HepG2 (cell line): ENCODE measurements around the gene IQCK. TPM values are rescaled to one million over a fixed set of nuclear protein-coding genes. Genes with fewer than 3 reads are reported as not detected.

Experiments
- ATAC-seq: fragments of 200-7000 bp; cut with Tn5 transposase; 3 replicates; pipeline ENCODE4 v1.9.1; 2020; ENCODE audit warnings: mild to moderate bottlenecking, moderate library complexity
- BruUV-seq: library from RNA; stranded (reverse); fragments of 400-500 nt; replicated peaks from 2 replicates; lab custom pipeline; 2021; lab: Mats Ljungman, UMichigan
- CTCF ChIA-PET: fragments of 300-600 bp; formaldehyde crosslinking; extraction: SDS; loops from one replicate; lab custom pipeline; 2021; ENCODE audit warnings: low total read pairs, inconsistent platforms, low intra/inter-chr PET ratio; lab: Yijun Ruan, JAX
- POLR2A ChIA-PET: fragments of 350-600 bp; sonication (Branson Sonifier 250); formaldehyde crosslinking; loops from one replicate; lab custom pipeline; 2020; ENCODE audit warnings: antibody characterized with exemption, inconsistent platforms; lab: Yijun Ruan, JAX
- DNase-seq: peaks from one replicate; pipeline ENCODE4 v3.0.0-alpha.2; 2015; ENCODE audit warnings: low spot score
- FAIRE-seq: peaks from 3 replicates; lab custom pipeline; 2011; peaks lifted over from hg19 to GRCh38; lab: Jason Lieb, UNC
- H2AFZ ChIP-seq: one replicate; pipeline ENCODE4 v1.6.1; 2011; ENCODE audit warnings: low read length, inconsistent platforms
- H3K27ac ChIP-seq: fragments of 300-600 bp; 3 replicates; pipeline ENCODE4 v1.8.0; 2011; ENCODE audit warnings: mixed run types, mild to moderate bottlenecking, mixed read lengths, low read length, inconsistent platforms; ENCODE audit not compliant: insufficient read depth; ENCODE audit errors: extremely low read length
- H3K27me3 ChIP-seq, 2 experiments: fragments of 200-600 bp in 1 of 2; 2 replicates in 1 of 2; 3 replicates in 1 of 2; pipeline versions ENCODE4 v1.6.0 to v1.8.0; 2011; ENCODE audit warnings: low read length in 2 of 2, mild to moderate bottlenecking in 2 of 2, moderate library complexity in 2 of 2, inconsistent platforms in 1 of 2; ENCODE audit not compliant: insufficient read depth in 2 of 2, control insufficient read depth in 1 of 2
- H3K36me3 ChIP-seq, 2 experiments: fragments of 200-600 bp in 1 of 2; replicated peaks in 1 of 2; 2 replicates in 1 of 2; 3 replicates in 1 of 2; pipeline versions ENCODE4 v1.5.1 to v1.8.0; 2011; ENCODE audit warnings: low read length in 2 of 2, inconsistent platforms in 1 of 2; ENCODE audit not compliant: insufficient read depth in 2 of 2, control insufficient read depth in 1 of 2
- H3K4me1 ChIP-seq: 2 replicates; pipeline ENCODE4 v1.5.1; 2012; ENCODE audit warnings: low read length, inconsistent platforms; ENCODE audit not compliant: insufficient read depth
- H3K4me2 ChIP-seq: 2 replicates; pipeline ENCODE4 v1.6.0; 2011; ENCODE audit warnings: low read depth, low read length, inconsistent platforms
- H3K4me3 ChIP-seq, 3 experiments: fragments of 200-600 bp in 1 of 3; sonication (generic), shearing (Covaris generic) in 1 of 3; replicated peaks in 1 of 3; 2 replicates each; pipeline ENCODE4 v1.5.1; 2011 to 2016; ENCODE audit warnings: low read length in 3 of 3, inconsistent platforms in 2 of 3, low read depth in 2 of 3, mild to moderate bottlenecking in 2 of 3, control low read depth in 1 of 3, mixed read lengths in 1 of 3; ENCODE audit not compliant: insufficient read depth in 1 of 3
- H3K79me2 ChIP-seq: one replicate; pipeline ENCODE4 v1.6.1; 2011; ENCODE audit warnings: low read length, inconsistent platforms; ENCODE audit not compliant: insufficient read depth
- H3K9ac ChIP-seq: 2 replicates; pipeline ENCODE4 v1.6.0; 2011; ENCODE audit warnings: mild to moderate bottlenecking, low read depth, low read length, inconsistent platforms; ENCODE audit not compliant: insufficient read depth
- H3K9me3 ChIP-seq: 2 replicates; pipeline ENCODE4 v1.5.1; 2012; ENCODE audit warnings: mild to moderate bottlenecking, low read length
- H4K20me1 ChIP-seq: 2 replicates; pipeline ENCODE4 v1.6.0; 2011; ENCODE audit warnings: inconsistent platforms, mild to moderate bottlenecking, low read length, moderate library complexity; ENCODE audit not compliant: insufficient read depth
- DNMT1 ChIP-seq: sonication (generic); formaldehyde crosslinking; IDR thresholded peaks from 2 replicates; pipeline ENCODE4 v1.5.1; 2020; ENCODE audit warnings: mild to moderate bottlenecking, missing genetic modification reagents
- HMG20A ChIP-seq: IDR thresholded peaks from 2 replicates; pipeline ENCODE4 v1.6.1; 2016; ENCODE audit warnings: borderline replicate concordance
- HMG20B ChIP-seq: conservative IDR thresholded peaks from 2 replicates; pipeline ENCODE4 v1.6.1; 2016; ENCODE audit warnings: missing genetic modification reagents, missing compliant biosample characterization
- MAZ ChIP-seq, 2 experiments: sonication (generic) in 1 of 2; formaldehyde crosslinking in 1 of 2; IDR thresholded peaks; 2 replicates each; pipeline versions ENCODE4 v1.5.0 to v1.6.1; 2012 to 2020; ENCODE audit warnings: low read depth in 2 of 2, mild to moderate bottlenecking in 2 of 2, borderline replicate concordance in 1 of 2, improper control_type of control experiment in 1 of 2, low read length in 1 of 2, missing genetic modification reagents in 1 of 2, moderate library complexity in 1 of 2
- MTF1 ChIP-seq: sonication (generic); formaldehyde crosslinking; IDR thresholded peaks from 2 replicates; pipeline ENCODE4 v1.5.0; 2020; ENCODE audit warnings: missing genetic modification reagents
- NRL ChIP-seq: sonication (generic); formaldehyde crosslinking; IDR thresholded peaks from 2 replicates; pipeline ENCODE4 v1.5.0; 2020; ENCODE audit warnings: missing genetic modification reagents, mild to moderate bottlenecking, moderate library complexity, borderline replicate concordance
- PBX3 ChIP-seq: sonication (generic); formaldehyde crosslinking; IDR thresholded peaks from 2 replicates; pipeline ENCODE4 v1.8.1; 2023; ENCODE audit warnings: missing genetic modification reagents, inconsistent platforms, borderline replicate concordance
- PLSCR1 ChIP-seq: sonication (generic); formaldehyde crosslinking; IDR thresholded peaks from 2 replicates; pipeline ENCODE4 v1.5.0; 2020; ENCODE audit warnings: missing genetic modification reagents, mild to moderate bottlenecking, borderline replicate concordance
- POLR2AphosphoS2 ChIP-seq: IDR thresholded peaks from 2 replicates; pipeline ENCODE4 v1.6.1; 2011; ENCODE audit warnings: low read depth, low read length, improper control_type of control experiment
- THYN1 ChIP-seq: sonication (generic); formaldehyde crosslinking; IDR thresholded peaks from 2 replicates; pipeline ENCODE4 v1.8.1; 2023; ENCODE audit warnings: low read depth, mild to moderate bottlenecking, moderate library complexity, missing genetic modification reagents, borderline replicate concordance
- YEATS4 ChIP-seq: sonication (generic); formaldehyde crosslinking; IDR thresholded peaks from 2 replicates; pipeline ENCODE4 v1.4.0; 2020; ENCODE audit warnings: missing genetic modification reagents, borderline replicate concordance
- ZNF33B ChIP-seq: sonication (generic); formaldehyde crosslinking; IDR thresholded peaks from 2 replicates; pipeline ENCODE4 v1.5.1; 2020; ENCODE audit warnings: mild to moderate bottlenecking, missing genetic modification reagents
- ZNF549 ChIP-seq: sonication (generic); formaldehyde crosslinking; IDR thresholded peaks from 2 replicates; pipeline ENCODE4 v1.5.0; 2020; ENCODE audit warnings: missing genetic modification reagents
- ZNF879 ChIP-seq: sonication (generic); formaldehyde crosslinking; IDR thresholded peaks from 2 replicates; pipeline ENCODE4 v1.8.1; 2023; ENCODE audit warnings: missing genetic modification reagents
- ZSCAN20 ChIP-seq: sonication (generic); formaldehyde crosslinking; IDR thresholded peaks from 2 replicates; pipeline ENCODE4 v1.4.0; 2020; ENCODE audit warnings: missing genetic modification reagents, mild to moderate bottlenecking, borderline replicate concordance
- WGBS: methylation state at CpG from one replicate; pipeline ENCODE4 v1.1.6; 2017; ENCODE audit warnings: low lambda C conversion rate; 5-methylcytosine and 5-hydroxymethylcytosine counted together
- in situ Hi-C: cut with HindIII; loops from 2 replicates; pipeline ENCODE4 v1.10.0; 2017; ENCODE audit warnings: low pct_unique_long_range_greater_than_20kb; ENCODE audit not compliant: extremely low pct_ligation_motif_present
- intact Hi-C: fragments of 100-400 bp; cut with micrococcal nuclease; formaldehyde crosslinking; loops from one replicate; pipeline ENCODE4 v1.10.0; 2022; ENCODE audit not compliant: unreplicated experiment
- polyA plus RNA-seq, 8 experiments: library from polyadenylated mRNA; depleted of rRNA in 3 of 8; stranded (reverse) in 7 of 8; unstranded in 1 of 8; fragments of >200 nt; fragmentation: Illumina TruSeq in 4 of 8; extraction: Trizol in 4 of 8; gene quantifications; 2 replicates each; pipeline versions ENCODE4 v1.2.1 to v1.2.3, GENCODE V29; 2011 to 2016; ENCODE audit warnings: low read depth in 4 of 8, missing spikeins in 1 of 8, mixed read lengths in 1 of 8; ENCODE audit not compliant: insufficient read depth in 1 of 8
- total RNA-seq, 5 experiments: library from RNA; depleted of rRNA; stranded (reverse); fragments of >200 nt; fragmentation: Illumina TruSeq; extraction: Trizol; gene quantifications; 2 replicates each; pipeline ENCODE4 v1.2.3, GENCODE V29; 2016; ENCODE audit warnings: low read depth in 1 of 5
- TF ChIP-seq, protein P1 (sequence below): sonication (generic); formaldehyde crosslinking; IDR thresholded peaks from 2 replicates; pipeline ENCODE4 v1.5.1; 2020; ENCODE audit warnings: missing genetic modification reagents, mild to moderate bottlenecking, borderline replicate concordance
- TF ChIP-seq, protein P2 (sequence below): sonication (generic); formaldehyde crosslinking; IDR thresholded peaks from 2 replicates; pipeline ENCODE4 v1.4.0; 2020; ENCODE audit warnings: missing genetic modification reagents

IQCK gene
- total and polyA plus RNA-seq, 2 of the 13 experiments (the other 11 are each of a cell fraction or from before 2014, with no cell fraction given) = 5.1 to 7.3 TPM

DNA sequence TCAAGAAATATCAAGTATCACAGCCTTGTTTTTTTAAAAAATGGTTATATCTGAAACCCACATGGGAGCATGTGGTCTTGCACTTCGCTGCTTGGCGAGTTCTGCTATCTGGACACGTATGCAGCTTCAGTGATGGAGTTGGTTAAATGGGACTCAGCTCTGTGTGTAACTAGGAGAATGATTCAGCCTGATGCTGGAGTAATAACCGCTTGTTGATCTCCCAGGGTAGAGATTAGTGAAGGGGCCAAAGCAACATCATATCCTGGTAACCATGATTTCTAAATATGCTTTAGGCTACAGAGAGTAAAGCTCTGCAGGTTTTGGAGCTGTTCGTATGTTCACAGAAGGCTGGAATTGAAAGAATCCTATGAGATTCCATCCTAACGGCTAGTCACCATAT is 63.2 kb downstream of the IQCK start:
- BruUV-seq = no TSS peak
- Histone ChIP-seq H3K79me2 (no peaks in the 10 kb centered on the region), H3K4me3 (no peak overlapping the region), H3K36me3 (no peaks in the 10 kb centered on the region), H3K9me3 (no peaks in the 10 kb centered on the region), H4K20me1 (no peaks in the 10 kb centered on the region), H3K4me2 (no peak overlapping the region), H3K27ac (no peak overlapping the region), H2AFZ (no peak overlapping the region), H3K9ac (no peak overlapping the region), H3K4me1 (peaks cover 29% of the 10 kb centered on the region), H3K27me3 (no peaks in the 10 kb centered on the region)
- intact Hi-C loops = no loop called here
- WGBS = 88% methylated on average over 6 of the region's 6 CpGs
- in situ Hi-C loops = no loop called here
- ATAC-seq (no peak), FAIRE-seq (no peak), DNase-seq (no peak)
- ChIA-PET POLR2A (no interaction called here), CTCF (no interaction called here)
- TF ChIP-seq THYN1 (CRISPR knock-in tag) (no peak), ZNF879 (no peak), MTF1 (CRISPR knock-in tag) (no peak), HMG20A (CRISPR knock-in tag) (no peak), MAZ (IDR thresholded peaks at IDR 0.05; ENCODE audit: borderline replicate concordance, low read depth, low read length) (no peak), MAZ (CRISPR knock-in tag; IDR thresholded peaks at IDR 0.05; ENCODE audit: low read depth) (no peak), PLSCR1 (CRISPR knock-in tag) (no peak), DNMT1 (CRISPR knock-in tag) (no peak), ZNF549 (no peak), YEATS4 (CRISPR knock-in tag) (no peak), HMG20B (CRISPR knock-in tag) (no peak), ZSCAN20 (CRISPR knock-in tag) (no peak), NRL (no peak), ZNF33B (CRISPR knock-in tag) (no peak), PBX3 (CRISPR knock-in tag) (no peak), POLR2AphosphoS2 (no peak)
- TF ChIP-seq, protein P1, sequence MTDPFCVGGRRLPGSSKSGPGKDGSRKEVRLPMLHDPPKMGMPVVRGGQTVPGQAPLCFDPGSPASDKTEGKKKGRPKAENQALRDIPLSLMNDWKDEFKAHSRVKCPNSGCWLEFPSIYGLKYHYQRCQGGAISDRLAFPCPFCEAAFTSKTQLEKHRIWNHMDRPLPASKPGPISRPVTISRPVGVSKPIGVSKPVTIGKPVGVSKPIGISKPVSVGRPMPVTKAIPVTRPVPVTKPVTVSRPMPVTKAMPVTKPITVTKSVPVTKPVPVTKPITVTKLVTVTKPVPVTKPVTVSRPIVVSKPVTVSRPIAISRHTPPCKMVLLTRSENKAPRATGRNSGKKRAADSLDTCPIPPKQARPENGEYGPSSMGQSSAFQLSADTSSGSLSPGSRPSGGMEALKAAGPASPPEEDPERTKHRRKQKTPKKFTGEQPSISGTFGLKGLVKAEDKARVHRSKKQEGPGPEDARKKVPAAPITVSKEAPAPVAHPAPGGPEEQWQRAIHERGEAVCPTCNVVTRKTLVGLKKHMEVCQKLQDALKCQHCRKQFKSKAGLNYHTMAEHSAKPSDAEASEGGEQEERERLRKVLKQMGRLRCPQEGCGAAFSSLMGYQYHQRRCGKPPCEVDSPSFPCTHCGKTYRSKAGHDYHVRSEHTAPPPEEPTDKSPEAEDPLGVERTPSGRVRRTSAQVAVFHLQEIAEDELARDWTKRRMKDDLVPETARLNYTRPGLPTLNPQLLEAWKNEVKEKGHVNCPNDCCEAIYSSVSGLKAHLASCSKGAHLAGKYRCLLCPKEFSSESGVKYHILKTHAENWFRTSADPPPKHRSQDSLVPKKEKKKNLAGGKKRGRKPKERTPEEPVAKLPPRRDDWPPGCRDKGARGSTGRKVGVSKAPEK (CRISPR knock-in tag) = no peak
- TF ChIP-seq, protein P2, sequence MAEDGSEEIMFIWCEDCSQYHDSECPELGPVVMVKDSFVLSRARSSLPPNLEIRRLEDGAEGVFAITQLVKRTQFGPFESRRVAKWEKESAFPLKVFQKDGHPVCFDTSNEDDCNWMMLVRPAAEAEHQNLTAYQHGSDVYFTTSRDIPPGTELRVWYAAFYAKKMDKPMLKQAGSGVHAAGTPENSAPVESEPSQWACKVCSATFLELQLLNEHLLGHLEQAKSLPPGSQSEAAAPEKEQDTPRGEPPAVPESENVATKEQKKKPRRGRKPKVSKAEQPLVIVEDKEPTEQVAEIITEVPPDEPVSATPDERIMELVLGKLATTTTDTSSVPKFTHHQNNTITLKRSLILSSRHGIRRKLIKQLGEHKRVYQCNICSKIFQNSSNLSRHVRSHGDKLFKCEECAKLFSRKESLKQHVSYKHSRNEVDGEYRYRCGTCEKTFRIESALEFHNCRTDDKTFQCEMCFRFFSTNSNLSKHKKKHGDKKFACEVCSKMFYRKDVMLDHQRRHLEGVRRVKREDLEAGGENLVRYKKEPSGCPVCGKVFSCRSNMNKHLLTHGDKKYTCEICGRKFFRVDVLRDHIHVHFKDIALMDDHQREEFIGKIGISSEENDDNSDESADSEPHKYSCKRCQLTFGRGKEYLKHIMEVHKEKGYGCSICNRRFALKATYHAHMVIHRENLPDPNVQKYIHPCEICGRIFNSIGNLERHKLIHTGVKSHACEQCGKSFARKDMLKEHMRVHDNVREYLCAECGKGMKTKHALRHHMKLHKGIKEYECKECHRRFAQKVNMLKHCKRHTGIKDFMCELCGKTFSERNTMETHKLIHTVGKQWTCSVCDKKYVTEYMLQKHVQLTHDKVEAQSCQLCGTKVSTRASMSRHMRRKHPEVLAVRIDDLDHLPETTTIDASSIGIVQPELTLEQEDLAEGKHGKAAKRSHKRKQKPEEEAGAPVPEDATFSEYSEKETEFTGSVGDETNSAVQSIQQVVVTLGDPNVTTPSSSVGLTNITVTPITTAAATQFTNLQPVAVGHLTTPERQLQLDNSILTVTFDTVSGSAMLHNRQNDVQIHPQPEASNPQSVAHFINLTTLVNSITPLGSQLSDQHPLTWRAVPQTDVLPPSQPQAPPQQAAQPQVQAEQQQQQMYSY (CRISPR knock-in tag) = no peak
